Activated CD4-positive, alpha-beta T cell treated with anti-CD3 and anti-CD28 coated beads, Interleukin-2, amount 10 ng/mL, durations not matched to agents 7 days and 5 days (primary cell): Measurements from ENCODE around the gene ST6GALNAC3. TPM values are rescaled to one million over a fixed set of nuclear protein-coding genes. Genes with fewer than 3 reads are reported as not detected.

Experiments used
- CTCF ChIA-PET: fragments of 350-600 bp; sonication (Branson Sonifier 250); formaldehyde crosslinking; loops from one replicate; lab custom pipeline; 2021; ENCODE audit warnings: antibody characterized with exemption; lab: Charles Lee
- POLR2A ChIA-PET: fragments of 350-600 bp; sonication (Branson Sonifier 250); formaldehyde crosslinking; loops from one replicate; lab custom pipeline; 2021; ENCODE audit warnings: antibody characterized with exemption; lab: Charles Lee
- DNase-seq: peaks from one replicate; pipeline ENCODE4 v3.0.0-alpha.2; 2020
- H3K27ac Mint-ChIP-seq: one replicate; pipeline ENCODE4 v1.8.0; 2021; ENCODE audit warnings: mild to moderate bottlenecking, moderate library complexity, mixed read lengths
- H3K27me3 Mint-ChIP-seq: one replicate; pipeline ENCODE4 v1.8.0; 2021; ENCODE audit warnings: mixed read lengths
- H3K36me3 Mint-ChIP-seq: one replicate; pipeline ENCODE4 v1.8.0; 2021; ENCODE audit warnings: low read depth, mixed read lengths
- H3K4me1 Mint-ChIP-seq: one replicate; pipeline ENCODE4 v1.8.0; 2021; ENCODE audit warnings: mixed read lengths
- H3K4me3 Mint-ChIP-seq: one replicate; pipeline ENCODE4 v1.8.0; 2021; ENCODE audit warnings: mild to moderate bottlenecking, moderate library complexity, mixed read lengths
- H3K9me3 Mint-ChIP-seq: one replicate; pipeline ENCODE4 v1.8.0; 2021; ENCODE audit warnings: mixed read lengths
- total RNA-seq, 2 experiments: library from RNA; stranded (reverse); gene quantifications; one replicate each; pipeline ENCODE4 v1.2.3, GENCODE V29; 2021

The ST6GALNAC3 gene
- total RNA-seq, 2 experiments from 2014 or later: 0.02 to 0.25 TPM

DNA sequence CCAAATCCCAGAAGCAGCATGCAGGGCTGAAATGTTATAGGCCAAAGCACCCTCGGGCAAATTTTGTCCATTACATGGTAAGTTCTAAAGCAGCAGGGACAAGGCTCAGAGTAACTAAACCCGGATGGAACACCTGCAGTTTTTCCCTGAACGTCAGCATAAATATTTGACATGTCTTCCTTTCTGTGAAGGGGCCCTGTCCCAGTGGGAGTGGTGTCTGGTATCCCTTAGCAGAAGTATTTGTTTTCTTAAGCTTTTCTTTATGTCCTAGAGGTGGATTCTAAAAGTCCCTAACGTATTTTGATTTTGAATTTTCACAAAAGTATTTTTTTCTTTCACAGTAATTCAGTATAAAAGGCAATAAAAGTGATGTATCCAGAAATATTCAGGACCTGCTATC, 223.9 kb downstream of the ST6GALNAC3 start:
- Mint-ChIP-seq H3K27ac (no peak overlapping the region), H3K4me3 (no peak overlapping the region), H3K36me3 (no peaks in the 10 kb centered on the region), H3K9me3 (no peaks in the 10 kb centered on the region), H3K27me3 (no peaks in the 10 kb centered on the region), H3K4me1 (peaks cover 52% of the 10 kb centered on the region)
- POLR2A ChIA-PET: no interaction called here
- no peak for DNase-seq
- CTCF ChIA-PET: interaction anchor here (1.1 kb wide), 1 partner anchor 8 kb away, joined by 3 read pairs; no protein-coding TSS in a partner anchor

DNA sequence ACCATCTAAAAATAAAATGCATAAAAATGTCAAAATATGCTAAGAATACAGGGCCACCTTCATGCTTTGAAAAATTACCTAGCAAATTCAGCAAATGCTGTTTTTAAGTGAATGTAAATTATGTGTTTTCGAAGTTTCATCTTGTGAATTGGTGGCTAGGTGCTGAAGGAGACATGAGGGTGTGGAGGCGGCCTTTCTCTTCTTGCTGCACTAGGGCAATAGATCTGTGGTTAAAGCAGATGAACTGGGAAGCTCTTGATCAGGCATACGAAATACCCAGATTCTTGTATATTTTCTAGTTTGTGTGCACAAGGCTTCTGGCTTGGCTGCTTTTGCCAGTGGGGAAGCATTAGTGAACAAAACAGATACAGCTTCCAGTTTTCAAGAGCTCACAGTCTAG, 224.5 kb downstream of the ST6GALNAC3 start:
- Mint-ChIP-seq H3K27me3 (no peaks in the 10 kb centered on the region), H3K27ac (no peak overlapping the region), H3K9me3 (no peaks in the 10 kb centered on the region), H3K36me3 (no peaks in the 10 kb centered on the region), H3K4me1 (peaks cover 46% of the 10 kb centered on the region), H3K4me3 (no peak overlapping the region)
- POLR2A ChIA-PET: no interaction called here
- no peak for DNase-seq
- CTCF ChIA-PET: interaction anchor here (1.1 to 1.3 kb wide), 2 partner anchors 9 to 12 kb away, joined by 3 read pairs; no protein-coding TSS in a partner anchor

DNA sequence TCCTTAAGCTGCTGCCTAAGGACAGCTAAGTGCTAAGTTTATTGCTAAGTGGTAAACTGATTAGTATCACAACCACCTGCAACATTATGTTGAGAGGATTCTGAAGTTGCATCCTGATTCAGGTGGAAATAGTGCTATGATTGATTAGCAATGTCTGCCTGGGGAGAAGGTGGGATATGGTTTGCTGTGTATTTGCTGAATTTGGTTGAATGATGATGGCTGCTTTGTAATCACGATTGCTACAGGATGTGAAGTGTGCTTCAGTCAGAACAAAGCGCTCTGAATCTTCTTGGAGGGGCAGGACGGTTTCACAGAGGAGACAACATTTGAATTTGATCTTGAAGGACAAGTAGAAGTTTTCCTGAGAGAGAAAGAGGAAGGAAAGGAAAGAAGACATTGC, 226.0 kb downstream of the ST6GALNAC3 start:
- Mint-ChIP-seq H3K4me3 (no peak overlapping the region), H3K27me3 (peaks cover 2% of the 10 kb centered on the region), H3K36me3 (no peaks in the 10 kb centered on the region), H3K27ac (no peak overlapping the region), H3K4me1 (peaks cover 33% of the 10 kb centered on the region), H3K9me3 (no peaks in the 10 kb centered on the region)
- CTCF ChIA-PET: interaction anchor here (1.6 kb wide), 1 partner anchor 12 kb away, joined by 5 read pairs; no protein-coding TSS in a partner anchor
- POLR2A ChIA-PET: no interaction called here
- DNase-seq: no peak

DNA sequence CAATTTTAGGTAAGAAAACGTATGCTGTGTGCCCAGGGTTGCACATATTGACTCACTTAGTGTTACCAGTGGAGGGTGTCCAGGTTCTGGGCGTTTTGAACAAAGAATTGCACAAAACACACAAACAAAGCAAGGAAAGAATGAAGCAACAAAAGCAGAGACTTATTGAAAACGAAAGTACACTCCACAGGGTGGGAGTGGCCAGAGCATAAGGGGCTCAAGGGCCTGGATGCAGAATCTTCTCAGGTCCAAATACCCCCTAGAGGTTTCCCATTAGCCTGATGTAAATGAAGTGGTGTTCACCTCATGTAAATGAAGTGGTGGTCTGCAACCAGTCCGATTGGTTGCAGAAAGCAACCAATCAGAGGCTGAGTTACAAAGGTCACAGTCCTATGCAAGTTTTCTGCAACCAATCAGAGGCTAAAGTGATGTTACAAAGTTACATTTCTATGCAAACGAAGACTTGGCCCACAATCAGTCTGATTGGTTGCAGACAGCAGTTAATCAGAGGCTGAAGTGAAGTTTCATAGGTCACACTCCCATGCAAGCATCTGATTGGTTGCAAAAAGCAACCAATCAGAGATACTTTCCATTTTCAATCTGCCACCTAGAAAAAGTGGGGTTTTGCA, 228.3 kb downstream of the ST6GALNAC3 start:
- H3K36me3 Mint-ChIP-seq: no peaks in the 10 kb centered on the region
- H3K27me3 Mint-ChIP-seq: peaks cover 2% of the 10 kb centered on the region
- ChIA-PET CTCF (no interaction called here), POLR2A (no interaction called here)
- peaks cover 26% of the 10 kb centered on the region for H3K4me1 Mint-ChIP-seq
- no peak overlapping the region for H3K27ac Mint-ChIP-seq
- H3K9me3 Mint-ChIP-seq: no peaks in the 10 kb centered on the region
- DNase-seq: no peak
- no peak overlapping the region for H3K4me3 Mint-ChIP-seq

DNA sequence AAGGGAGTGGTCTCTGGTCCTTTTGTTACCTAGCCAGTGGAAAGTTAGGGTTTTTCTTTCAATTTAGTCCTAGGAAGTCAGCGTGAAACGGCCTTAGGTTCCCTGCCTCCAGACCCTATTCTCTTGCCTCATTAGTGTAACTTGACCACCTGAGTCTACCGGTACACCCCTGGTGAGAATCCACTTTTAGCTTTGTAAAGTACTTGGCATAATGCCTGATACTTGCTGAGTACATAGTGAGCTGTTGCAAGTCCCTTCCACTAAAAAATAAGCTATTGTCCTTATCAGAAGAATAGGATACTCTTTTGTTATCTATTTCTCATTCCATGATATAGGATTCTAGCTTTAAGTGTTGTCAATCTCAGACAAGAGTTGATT, 228.8 kb downstream of the ST6GALNAC3 start:
- H3K27me3 Mint-ChIP-seq: peaks cover 2% of the 10 kb centered on the region
- CTCF ChIA-PET: no interaction called here
- DNase-seq: no peak
- H3K36me3 Mint-ChIP-seq: no peaks in the 10 kb centered on the region
- H3K4me1 Mint-ChIP-seq: peaks cover 26% of the 10 kb centered on the region
- H3K9me3 Mint-ChIP-seq: no peaks in the 10 kb centered on the region
- POLR2A ChIA-PET: no interaction called here
- H3K27ac Mint-ChIP-seq: no peak overlapping the region
- no peak overlapping the region for H3K4me3 Mint-ChIP-seq

DNA sequence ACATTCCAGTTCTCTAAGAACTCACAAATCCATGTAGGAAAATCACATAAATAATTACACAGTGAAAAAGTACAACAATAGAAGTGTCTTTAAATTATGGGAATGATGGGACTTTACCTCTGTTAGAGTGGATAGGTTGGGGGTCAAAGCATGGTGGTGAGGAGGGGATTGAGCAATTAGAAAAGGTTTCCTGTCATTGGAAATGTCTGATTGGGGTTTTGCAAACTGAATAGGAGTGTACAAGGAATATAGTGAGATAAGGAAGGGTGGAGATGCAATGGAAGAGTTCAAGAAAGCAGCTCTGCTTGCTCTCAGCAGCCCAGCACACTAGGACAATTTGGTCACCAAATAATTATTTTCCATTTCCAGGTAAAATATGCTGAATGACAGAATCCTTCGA, 238.8 kb downstream of the ST6GALNAC3 start:
- ChIA-PET POLR2A (no interaction called here), CTCF (interaction anchor here (1.3 kb wide), 1 partner anchor 19 kb away, joined by 4 read pairs; no protein-coding TSS in a partner anchor)
- H3K27ac Mint-ChIP-seq: no peak overlapping the region
- H3K9me3 Mint-ChIP-seq: peaks cover 2% of the 10 kb centered on the region
- H3K36me3 Mint-ChIP-seq: no peaks in the 10 kb centered on the region
- no peaks in the 10 kb centered on the region for H3K27me3 Mint-ChIP-seq
- DNase-seq: no peak
- no peak overlapping the region for H3K4me3 Mint-ChIP-seq
- H3K4me1 Mint-ChIP-seq: no peaks in the 10 kb centered on the region

DNA sequence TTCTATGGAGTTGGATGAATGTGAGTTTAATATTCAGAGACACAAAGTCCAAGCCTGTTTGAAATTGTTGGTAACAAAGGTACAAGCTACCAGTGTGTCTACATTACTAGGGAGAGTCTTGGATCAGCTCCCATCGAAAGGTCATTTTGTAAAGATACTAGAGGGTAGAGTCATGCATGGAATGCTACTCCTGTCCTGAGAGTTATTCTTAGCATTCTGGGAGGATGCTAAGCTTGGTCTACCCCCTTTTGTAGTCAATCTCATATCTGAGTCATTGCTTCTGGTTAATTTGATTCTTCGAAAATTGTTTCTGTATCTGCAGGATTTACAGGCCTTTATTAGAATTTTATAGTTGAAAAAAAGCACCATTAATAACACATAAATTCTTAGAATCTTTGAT, 240.2 kb downstream of the ST6GALNAC3 start:
- POLR2A ChIA-PET: no interaction called here
- Mint-ChIP-seq H3K4me3 (no peak overlapping the region), H3K27ac (no peak overlapping the region), H3K9me3 (peaks cover 2% of the 10 kb centered on the region), H3K4me1 (no peaks in the 10 kb centered on the region), H3K27me3 (no peaks in the 10 kb centered on the region), H3K36me3 (no peaks in the 10 kb centered on the region)
- DNase-seq: no peak
- CTCF ChIA-PET: interaction anchor here (1.3 kb wide), 1 partner anchor 20 kb away, joined by 4 read pairs; no protein-coding TSS in a partner anchor

DNA sequence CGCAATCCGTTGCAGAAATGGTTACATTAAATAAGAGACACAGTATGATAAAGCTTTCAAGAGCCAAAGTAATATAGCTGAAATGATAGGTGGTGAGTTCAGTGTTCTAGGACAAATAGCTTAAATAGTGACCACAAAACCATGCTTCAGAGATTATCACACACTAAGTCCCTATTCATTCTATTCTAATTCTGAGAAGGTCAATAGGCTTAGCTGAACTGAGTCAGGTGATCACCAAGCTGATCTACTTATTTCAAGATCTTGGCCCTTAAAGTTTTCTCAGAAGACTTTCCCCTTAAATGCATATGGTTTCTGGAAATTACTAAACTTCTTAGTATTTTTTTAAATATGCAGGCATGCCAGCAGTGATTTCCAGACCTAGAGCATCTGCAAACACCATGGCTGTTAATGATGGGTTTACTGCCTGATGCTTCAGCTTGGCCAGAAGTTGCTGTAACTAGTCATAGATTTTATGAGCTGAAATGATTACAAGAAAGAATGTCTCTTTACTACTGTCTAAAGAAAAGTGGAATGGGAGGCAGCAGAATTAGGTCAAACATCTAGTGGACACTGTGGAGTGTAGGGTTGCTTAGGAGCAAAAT, 242.9 kb downstream of the ST6GALNAC3 start:
- H3K36me3 Mint-ChIP-seq: no peaks in the 10 kb centered on the region
- no peaks in the 10 kb centered on the region for H3K9me3 Mint-ChIP-seq
- ChIA-PET CTCF (no interaction called here), POLR2A (no interaction called here)
- no peak overlapping the region for H3K4me3 Mint-ChIP-seq
- no peaks in the 10 kb centered on the region for H3K4me1 Mint-ChIP-seq
- no peak for DNase-seq
- no peak overlapping the region for H3K27ac Mint-ChIP-seq
- H3K27me3 Mint-ChIP-seq: no peaks in the 10 kb centered on the region

DNA sequence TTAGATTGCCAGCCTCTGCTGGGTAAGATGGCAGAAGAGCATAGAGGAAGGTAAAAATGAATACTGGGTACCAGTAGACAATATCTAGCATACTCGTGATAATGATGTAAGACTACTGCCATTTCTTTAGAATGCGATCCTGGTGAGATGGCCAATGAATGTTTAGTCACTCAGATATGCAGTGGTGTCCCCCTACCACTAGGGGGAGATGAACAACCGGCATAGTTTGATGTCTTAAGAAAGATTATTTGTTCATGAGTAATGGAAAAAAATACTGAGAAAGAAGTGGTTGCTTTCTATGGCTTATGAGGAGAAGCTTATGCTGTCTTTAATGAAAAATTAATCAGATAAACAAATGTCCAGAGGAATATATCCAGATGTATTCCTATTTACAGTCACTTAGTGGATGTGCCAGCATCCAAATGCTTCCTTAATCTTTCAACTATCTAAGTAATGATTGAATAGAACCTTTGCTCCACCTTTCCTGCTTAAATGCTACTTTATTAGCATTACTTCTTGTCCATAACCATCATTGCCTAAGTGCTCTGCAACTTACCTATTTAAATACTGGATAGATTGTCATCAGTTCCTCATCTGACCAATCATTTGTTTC, 256.6 kb downstream of the ST6GALNAC3 start:
- DNase-seq: peak; percentile 52
- Mint-ChIP-seq H3K4me1 (peaks cover 4% of the 10 kb centered on the region), H3K4me3 (no peak overlapping the region), H3K27me3 (no peaks in the 10 kb centered on the region), H3K36me3 (no peaks in the 10 kb centered on the region), H3K9me3 (no peaks in the 10 kb centered on the region), H3K27ac (peak overlapping the region; percentile 9)
- POLR2A ChIA-PET: no interaction called here
- CTCF ChIA-PET: interaction anchor here (0.6 to 1.6 kb wide), 3 partner anchors 10 to 322 kb away, joined by 3 to 4 read pairs (median 3); no protein-coding TSS in a partner anchor

DNA sequence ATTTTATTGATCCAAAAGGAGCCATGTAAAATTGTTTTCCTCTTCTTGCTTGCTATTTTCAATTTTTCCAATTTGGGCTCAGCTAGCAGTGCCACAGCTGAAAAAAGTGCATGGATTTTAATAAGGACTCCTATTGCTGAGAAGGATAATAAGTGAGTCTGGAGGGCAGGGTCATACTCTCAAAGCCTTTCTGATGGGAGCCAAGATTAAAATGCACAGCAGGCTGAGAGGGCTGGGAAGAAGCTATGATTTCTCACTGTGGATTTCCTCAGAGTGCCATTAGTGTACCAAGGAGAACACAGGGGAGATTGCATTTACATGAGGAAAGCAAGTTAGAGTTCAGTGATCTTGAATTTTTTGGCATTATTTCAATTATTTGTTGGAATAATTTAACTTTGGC, 261.3 kb downstream of the ST6GALNAC3 start:
- H3K27ac Mint-ChIP-seq: no peak overlapping the region
- H3K4me3 Mint-ChIP-seq: no peak overlapping the region
- CTCF ChIA-PET: no interaction called here
- POLR2A ChIA-PET: no interaction called here
- no peaks in the 10 kb centered on the region for H3K36me3 Mint-ChIP-seq
- H3K9me3 Mint-ChIP-seq: no peaks in the 10 kb centered on the region
- DNase-seq: no peak
- no peaks in the 10 kb centered on the region for H3K27me3 Mint-ChIP-seq
- peaks cover 2% of the 10 kb centered on the region for H3K4me1 Mint-ChIP-seq

DNA sequence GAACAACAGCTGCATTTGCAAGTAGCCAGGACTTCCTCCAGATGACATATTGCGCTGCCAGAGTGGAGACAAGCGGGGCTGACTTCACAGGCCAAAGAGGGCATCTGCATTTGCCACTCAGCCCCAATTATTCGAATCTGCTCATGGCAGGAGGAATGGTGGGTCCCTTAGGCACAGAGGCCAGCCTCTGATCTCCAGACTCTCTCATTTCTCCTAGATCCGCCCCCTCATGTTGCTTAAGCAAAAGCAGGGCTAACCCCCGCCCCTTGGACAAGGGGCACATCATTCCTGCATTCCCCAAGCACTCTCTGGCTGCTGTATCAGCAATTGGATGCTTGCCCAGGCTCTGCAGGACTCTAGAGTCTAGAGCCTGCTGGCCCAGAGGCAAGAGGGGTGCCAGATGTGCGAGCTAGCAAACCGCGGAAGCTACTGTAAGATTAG, 262.4 kb downstream of the ST6GALNAC3 start:
- ChIA-PET CTCF (no interaction called here), POLR2A (no interaction called here)
- Mint-ChIP-seq H3K36me3 (no peaks in the 10 kb centered on the region), H3K4me3 (no peak overlapping the region), H3K9me3 (peaks cover 2% of the 10 kb centered on the region), H3K4me1 (no peaks in the 10 kb centered on the region), H3K27me3 (no peaks in the 10 kb centered on the region), H3K27ac (no peak overlapping the region)
- no peak for DNase-seq

DNA sequence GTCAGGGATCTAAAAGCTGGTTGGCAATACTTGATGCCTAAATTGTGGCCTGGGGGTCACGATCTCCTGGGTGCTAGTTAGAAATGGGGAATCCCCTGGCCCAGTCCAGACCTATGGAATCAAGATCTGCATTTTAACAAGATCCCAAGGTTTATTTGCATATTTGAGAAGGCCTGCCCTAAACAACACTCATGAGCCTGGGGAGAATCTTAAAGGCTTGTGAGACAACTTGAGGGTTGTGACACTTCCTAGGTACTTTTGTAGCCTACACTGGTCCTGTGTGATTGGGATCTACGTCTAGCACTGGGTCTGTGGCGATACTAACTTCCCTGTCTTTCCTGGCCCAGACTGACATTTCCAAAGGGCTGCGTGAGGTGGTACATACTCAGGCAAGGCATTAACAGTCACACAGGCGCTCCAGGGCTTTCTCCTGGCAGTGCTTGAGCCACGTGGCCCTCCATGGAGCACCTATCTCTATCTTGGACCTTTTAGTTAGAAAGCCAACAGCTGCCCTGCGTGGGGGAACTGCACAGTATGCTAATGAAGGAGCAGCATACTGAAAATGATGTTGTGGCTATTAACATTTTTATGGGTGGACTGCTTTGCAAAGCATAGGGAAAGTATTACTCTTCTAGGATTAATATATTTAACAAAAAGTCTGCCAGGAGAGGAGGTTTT, 263.1 kb downstream of the ST6GALNAC3 start:
- H3K4me1 Mint-ChIP-seq: no peaks in the 10 kb centered on the region
- ChIA-PET CTCF (no interaction called here), POLR2A (no interaction called here)
- peaks cover 2% of the 10 kb centered on the region for H3K9me3 Mint-ChIP-seq
- no peak overlapping the region for H3K4me3 Mint-ChIP-seq
- H3K36me3 Mint-ChIP-seq: no peaks in the 10 kb centered on the region
- DNase-seq: no peak
- H3K27ac Mint-ChIP-seq: no peak overlapping the region
- H3K27me3 Mint-ChIP-seq: no peaks in the 10 kb centered on the region

DNA sequence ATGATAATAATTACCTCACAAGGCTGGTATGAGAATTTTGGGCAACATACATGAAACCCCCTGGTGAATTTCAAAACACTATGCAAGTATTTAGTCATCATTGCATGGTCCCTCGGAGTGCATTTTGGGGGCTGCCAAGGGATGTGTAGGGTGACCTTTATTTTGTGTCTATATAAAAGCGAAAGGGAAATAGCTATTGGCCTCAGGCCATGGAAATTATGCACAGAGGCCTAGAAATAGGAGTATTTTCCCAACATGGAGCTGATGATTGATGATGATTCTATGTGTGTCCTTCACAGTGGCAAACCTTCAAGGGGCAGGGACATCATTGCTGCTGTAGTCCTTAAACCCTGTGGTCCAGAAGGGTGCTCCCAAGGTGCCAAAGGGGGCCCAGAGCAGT, 265.5 kb downstream of the ST6GALNAC3 start:
- Mint-ChIP-seq H3K4me3 (no peak overlapping the region), H3K4me1 (peaks cover 7% of the 10 kb centered on the region), H3K27me3 (no peaks in the 10 kb centered on the region), H3K9me3 (peaks cover 2% of the 10 kb centered on the region), H3K36me3 (no peaks in the 10 kb centered on the region), H3K27ac (no peak overlapping the region)
- no peak for DNase-seq
- ChIA-PET POLR2A (no interaction called here), CTCF (interaction anchor here (1.1 to 1.2 kb wide), 2 partner anchors 8 to 50 kb away, joined by 3 to 4 read pairs; no protein-coding TSS in a partner anchor)
